GM18498 (cell line): ENCODE data around the gene TSPAN15.
"Not testable (repeated sequence)": the region's sequence is repeated elsewhere in the genome, so short reads cannot be mapped to it uniquely, and the experiment has no call there.

Experiments
- ATAC-seq: cut with Tn5 transposase; IDR thresholded peaks from one replicate; pipeline ENCODE4 v1.9.1; 2021; ENCODE audit warnings: mild to moderate bottlenecking, moderate library complexity; ENCODE audit not compliant: unreplicated experiment

Gene TSPAN15

DNA sequence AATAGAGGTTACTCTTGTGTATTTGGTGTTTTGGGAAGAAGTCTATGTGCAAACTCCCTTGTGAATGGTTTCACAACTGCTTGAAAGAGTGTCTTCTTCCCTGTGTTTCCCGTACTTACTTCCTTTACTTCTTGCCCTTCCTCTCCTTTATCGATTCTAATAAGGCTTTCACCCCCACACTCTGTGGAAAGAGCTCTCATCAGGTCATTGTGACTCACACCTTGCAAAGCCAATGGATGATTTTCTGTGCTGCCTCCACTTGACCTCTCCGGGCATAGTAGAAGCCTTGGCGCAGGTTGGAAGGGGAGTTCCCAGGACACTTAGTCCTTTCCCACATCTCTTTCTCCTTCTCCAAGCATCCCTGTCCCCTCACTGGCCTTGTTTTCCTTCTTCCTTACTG lies 6.2 kb upstream of the TSPAN15 start:
- no peak for ATAC-seq

- no peak for ATAC-seq
Measured at GRCh38 chr10:69446229-69446628, 5.0 kb upstream of the TSPAN15 start.

DNA sequence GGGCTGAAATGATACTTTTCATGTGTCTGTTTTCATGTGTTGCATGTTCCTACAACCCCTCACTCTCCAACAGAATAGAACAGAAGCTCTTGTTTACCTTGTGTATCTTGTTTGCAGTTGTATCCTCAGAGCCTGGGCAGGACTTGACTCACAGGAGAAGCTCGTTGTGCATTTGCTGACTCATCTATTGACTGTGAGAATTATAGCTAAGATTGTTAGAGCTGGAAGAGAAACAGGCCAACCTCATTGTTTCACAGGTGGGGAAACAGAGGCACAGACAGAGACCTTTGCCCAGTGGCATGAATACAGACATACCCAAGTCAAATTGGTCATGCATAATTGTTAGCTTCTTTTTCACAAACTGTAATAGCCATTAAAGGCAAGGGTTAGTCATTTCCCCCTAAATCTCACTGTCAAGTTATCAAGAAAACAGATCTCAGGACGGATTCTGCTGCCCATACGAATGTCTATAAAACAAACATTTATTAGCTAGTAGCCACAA lies 4.6 kb upstream of the TSPAN15 start:
- no peak for ATAC-seq

DNA sequence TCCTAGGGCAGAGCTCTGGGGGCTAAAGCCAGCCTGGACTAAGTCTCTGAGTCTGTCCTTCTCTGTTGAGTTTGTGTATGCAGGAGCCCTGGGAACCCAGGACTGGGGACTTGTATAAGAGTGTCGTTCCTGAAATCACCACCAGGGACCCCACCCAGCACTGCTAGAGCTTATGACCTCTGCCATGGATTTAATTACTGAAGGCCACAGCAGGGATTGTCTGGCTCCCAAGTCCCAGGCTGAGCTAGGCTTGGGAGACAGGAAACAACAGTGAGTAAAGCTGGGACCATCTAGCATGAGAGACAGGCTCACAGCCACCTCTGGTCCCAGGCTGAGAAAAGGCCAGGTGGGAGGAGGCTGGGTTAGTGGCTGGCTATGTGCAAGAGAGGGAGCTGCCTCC lies 1.4 kb upstream of the TSPAN15 start:
- ATAC-seq, result peak; percentile 47

GRCh38 chr10:69450395-69450794 lies 870 bp upstream of the TSPAN15 start:
- ATAC-seq, result not testable (repeated sequence)

DNA sequence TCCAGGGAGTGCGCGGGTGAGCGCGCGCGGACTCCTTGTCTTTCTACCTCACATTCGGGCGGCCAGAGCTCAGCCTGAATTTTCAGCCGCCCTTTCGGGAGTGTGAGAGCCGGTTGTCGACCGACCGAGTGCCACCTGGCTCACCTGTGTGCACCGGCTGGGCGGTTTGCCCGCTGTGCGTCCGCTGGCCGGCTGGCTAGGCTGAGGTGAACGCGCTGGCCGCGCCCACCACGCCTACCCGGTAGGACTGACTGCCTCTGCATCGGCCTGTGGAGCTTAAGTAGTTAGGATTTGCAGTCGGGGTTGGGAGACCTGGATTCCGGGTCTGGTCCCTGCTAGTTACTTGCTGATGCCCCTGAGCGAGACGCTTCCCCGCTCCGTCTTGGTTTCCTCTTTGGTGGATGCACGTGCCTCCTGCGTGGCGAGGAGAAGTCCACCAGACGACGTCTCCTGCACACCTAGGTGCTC lies 553 bp downstream of the TSPAN15 start:
- no peak for ATAC-seq

GRCh38 chr10:69452676-69453415 lies 1.6 kb downstream of the TSPAN15 start:
- ATAC-seq, result no peak

GRCh38 chr10:69453795-69454194 lies 2.5 kb downstream of the TSPAN15 start:
- ATAC-seq, result no peak

- no peak for ATAC-seq
Measured at GRCh38 chr10:69455006-69455763, 3.9 kb downstream of the TSPAN15 start.

DNA sequence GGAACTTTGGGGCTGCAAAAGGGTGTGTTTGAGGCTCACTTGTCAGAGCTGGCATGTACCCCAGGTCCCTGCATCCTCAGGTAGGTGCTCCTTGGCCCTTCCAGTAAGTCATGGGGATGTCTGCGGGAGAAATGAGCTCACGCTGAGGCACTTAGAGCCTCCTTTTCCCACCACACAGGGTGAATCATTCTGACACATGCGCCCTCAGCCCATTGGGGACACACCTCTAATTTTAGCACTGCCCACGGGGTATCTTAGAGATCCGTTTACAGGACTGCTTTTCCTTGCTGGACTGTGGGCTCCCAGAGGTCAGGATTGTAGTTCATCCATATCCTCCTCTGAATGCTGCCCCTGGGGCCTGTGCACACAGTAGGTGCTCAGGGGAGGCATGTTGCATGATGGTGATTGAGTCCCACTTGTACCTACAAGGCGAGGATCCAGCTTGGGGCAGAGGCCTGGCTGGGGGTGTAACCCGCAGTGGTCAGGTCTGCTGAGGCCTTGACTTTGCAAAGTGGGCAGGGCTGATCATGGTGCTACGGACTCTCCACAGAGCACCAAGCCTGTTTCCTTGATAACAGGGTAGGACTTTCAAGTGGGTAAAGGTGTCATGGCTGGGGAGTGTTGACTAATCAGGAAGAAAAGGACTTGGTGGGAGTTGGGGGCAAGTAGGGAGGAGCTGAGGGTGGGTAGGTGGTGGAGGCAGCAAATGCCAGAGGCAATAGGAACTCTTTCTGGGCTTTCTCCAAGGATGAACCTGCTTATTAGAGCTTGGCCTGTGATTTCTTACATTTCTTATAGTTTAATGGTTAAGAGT lies 5.8 kb downstream of the TSPAN15 start:
- no peak for ATAC-seq

DNA sequence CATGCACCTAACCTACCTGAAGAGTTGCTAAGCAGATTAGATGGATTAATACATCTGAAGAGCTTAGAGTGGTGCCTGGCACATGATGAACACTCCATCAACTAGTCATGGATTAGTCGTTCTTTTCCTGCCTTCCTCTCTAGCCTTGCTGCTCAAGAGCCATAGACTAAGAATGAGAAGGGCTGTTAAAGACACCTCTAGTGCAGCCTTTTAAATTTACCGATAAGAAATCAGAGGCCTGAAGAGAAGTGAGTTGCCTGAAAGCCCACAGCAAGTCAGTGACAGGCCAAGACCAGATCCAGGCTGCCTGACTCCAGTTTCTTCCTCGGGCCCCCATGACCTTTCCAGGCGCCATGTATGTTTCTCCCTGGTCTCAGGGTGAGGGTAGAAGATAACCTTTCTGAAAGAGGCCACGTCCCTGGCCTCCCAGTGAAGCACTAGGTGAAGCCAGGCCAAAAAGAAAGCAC lies 6.5 kb downstream of the TSPAN15 start:
- no peak for ATAC-seq

DNA sequence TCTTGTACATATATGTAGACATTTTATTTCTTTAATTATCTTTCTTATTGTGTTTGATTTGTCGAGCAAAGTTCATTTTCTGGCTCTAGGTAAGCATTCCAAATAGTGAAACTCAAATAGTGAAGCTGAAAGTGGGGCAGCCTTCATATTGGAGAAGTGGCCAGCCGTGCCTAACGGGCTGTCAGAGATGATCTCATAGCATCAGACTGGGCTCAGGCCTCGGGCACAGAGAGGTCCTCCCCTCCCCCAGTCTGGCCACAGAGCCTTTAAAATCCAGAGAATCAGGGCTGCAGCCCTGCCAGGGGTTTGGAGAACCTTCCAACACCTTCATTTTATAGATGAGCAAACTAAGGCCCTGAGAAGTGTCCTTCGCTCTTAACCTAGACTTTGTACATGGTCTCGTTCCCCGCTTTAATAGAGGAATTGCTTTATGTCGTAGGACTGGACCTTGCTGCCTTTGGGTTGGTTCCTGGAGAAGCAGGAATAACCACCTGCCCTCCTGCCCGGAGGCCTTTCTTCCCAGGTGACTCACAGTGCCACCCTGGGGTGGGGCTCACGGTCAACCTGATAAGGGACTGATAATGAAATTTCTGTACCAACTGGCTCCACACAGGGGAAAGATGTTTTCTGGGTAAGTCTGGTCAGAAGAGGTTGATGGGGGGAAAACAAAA lies 7.3 kb downstream of the TSPAN15 start:
- ATAC-seq, result no peak

GRCh38 chr10:69459101-69459790 lies 8.0 kb downstream of the TSPAN15 start:
- no peak for ATAC-seq

GRCh38 chr10:69459893-69460575 lies 8.8 kb downstream of the TSPAN15 start:
- ATAC-seq, result no peak

DNA sequence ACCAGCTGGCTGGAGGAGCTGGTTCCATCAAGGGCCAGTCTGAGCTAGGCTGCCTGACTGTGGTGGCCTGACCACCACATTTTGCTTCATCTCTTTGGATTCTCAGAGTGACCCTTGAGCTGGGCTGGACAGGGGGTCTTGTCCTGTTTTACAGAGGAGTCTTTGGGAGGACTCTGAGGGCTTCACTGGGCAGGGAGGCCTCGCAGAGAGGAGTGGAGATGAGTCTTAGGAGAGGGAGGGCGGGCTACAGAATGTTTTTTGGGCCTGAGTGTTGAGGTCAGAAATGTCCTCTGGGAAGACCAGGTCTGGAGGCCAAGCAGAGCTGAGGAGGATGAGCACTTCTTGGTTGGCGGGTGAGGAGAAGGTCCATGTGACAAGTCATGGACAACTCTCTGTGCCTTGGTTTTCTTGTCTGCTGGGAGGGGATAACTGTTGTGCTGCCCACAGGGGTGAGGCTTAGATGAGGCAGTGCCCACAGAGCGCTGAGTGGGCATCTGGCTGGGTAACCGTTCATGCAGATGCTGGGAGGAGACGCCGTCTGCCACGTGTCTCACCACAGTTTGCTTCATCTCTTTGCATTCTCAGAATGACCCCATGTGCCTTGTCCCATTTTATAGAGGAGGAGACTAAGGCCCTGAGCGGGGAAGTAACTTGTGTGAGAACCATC lies 9.4 kb downstream of the TSPAN15 start:
- no peak for ATAC-seq

DNA sequence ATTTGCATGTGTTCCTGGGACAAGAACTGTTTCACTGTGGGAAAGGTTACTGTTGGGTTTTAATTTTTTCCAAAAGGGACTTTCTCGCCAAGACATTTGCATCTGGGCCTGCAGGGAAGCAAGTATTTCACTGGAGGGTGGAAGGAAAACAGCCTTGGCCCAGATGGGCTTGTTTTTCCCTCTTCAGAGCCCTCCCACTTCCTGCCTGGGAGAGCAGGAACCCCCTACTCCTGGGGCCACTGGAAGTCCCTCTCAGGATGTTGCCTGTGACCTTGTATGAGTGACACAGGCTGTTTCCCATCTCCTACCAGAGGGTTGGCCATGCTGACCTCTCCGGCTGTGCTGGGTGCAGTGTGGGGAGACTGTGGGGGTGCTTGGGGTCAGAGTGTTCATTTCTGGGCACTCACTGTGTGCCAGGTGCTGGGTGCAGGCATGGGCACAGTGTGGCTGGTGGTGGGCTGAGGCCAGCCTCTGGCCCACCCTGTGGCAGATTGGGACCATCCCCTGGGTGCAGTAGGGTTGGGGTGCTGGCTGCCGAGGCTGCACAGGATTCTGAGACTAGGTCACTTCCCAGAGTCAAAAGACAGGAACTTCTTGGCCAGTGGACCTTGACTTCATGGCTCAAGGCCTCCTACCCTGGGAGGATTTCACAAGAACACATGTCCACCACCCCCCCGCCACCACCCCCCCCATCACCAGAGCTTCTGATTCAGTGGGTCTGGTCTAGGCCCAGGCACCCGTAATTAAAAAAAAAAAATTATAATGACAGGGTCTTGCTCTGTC lies 10.2 kb downstream of the TSPAN15 start:
- ATAC-seq, result no peak

- no peak for ATAC-seq
Measured at GRCh38 chr10:69463886-69464285, 12.6 kb downstream of the TSPAN15 start.

DNA sequence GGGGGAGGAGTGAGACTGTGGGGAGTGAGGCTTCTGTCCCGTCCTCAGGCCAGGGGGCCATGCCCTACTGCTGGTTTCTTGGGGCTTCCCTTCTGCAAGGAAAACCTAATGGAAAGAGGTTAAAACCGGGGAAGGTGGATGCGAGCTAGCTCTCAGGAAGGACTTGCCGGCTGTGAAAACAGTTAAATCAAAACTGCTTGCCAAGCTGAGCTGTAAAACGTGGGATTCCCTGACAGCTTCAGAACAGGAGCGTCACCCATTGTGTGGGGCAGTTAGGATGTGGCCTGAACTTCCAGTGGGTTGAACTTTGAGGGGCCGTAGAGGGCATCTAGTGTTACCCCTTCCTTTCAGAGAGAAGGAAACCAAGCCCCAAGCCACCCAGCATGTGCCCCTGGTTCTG lies 13.1 kb downstream of the TSPAN15 start:
- ATAC-seq, result no peak
